ENCODE results near the gene ZNF850.

ZNF850 gene

GRCh38 chr19:36772311-36773222 lies at the start of gene ZNF850:
Gene ZNF850 (minus strand): TSS chr19:36772807. CDS start chr19:36762606, 10,201 bp downstream.
- TF ChIP-seq CTCF (IDR thresholded peaks at IDR 0.05; ENCODE audit: borderline replicate concordance, control extremely low read depth, extremely low read depth, insufficient read depth, missing control alignments): no peak
- DNase-seq (ENCODE audit: low spot score): peak; percentile 89
- in situ Hi-C loops (cut with MboI; ENCODE audit: low sequenced_read_pairs, unreplicated experiment): no loop called here

GRCh38 chr19:36821758-36822157 lies 49.2 kb upstream of the ZNF850 start:
- DNase-seq (ENCODE audit: low spot score): no peak
- no peak for TF ChIP-seq CTCF (IDR thresholded peaks at IDR 0.05; ENCODE audit: borderline replicate concordance, control extremely low read depth, extremely low read depth, insufficient read depth, missing control alignments)
- in situ Hi-C loops (cut with MboI; ENCODE audit: low sequenced_read_pairs, unreplicated experiment): no loop called here

GRCh38 chr19:36819130-36819630 lies 46.6 kb upstream of the ZNF850 start:
- no peak for TF ChIP-seq CTCF (IDR thresholded peaks at IDR 0.05; ENCODE audit: borderline replicate concordance, control extremely low read depth, extremely low read depth, insufficient read depth, missing control alignments)
- no peak for DNase-seq (ENCODE audit: low spot score)
- in situ Hi-C loops (cut with MboI; ENCODE audit: low sequenced_read_pairs, unreplicated experiment): no loop called here

GRCh38 chr19:36807029-36807428 lies 34.4 kb upstream of the ZNF850 start:
- TF ChIP-seq CTCF (IDR thresholded peaks at IDR 0.05; ENCODE audit: borderline replicate concordance, control extremely low read depth, extremely low read depth, insufficient read depth, missing control alignments): no peak
- no peak for DNase-seq (ENCODE audit: low spot score)
- in situ Hi-C loops (cut with MboI; ENCODE audit: low sequenced_read_pairs, unreplicated experiment): no loop called here

- no peak for TF ChIP-seq CTCF (IDR thresholded peaks at IDR 0.05; ENCODE audit: borderline replicate concordance, control extremely low read depth, extremely low read depth, insufficient read depth, missing control alignments)
- in situ Hi-C loops (cut with MboI; ENCODE audit: low sequenced_read_pairs, unreplicated experiment): no loop called here
- no peak for DNase-seq (ENCODE audit: low spot score)
These were observed 32.8 kb upstream of the ZNF850 start for GRCh38 chr19:36805364-36805763.

- TF ChIP-seq CTCF (IDR thresholded peaks at IDR 0.05; ENCODE audit: borderline replicate concordance, control extremely low read depth, extremely low read depth, insufficient read depth, missing control alignments): no peak
- in situ Hi-C loops (cut with MboI; ENCODE audit: low sequenced_read_pairs, unreplicated experiment): no loop called here
- DNase-seq (ENCODE audit: low spot score): no peak
These were observed 25.1 kb upstream of the ZNF850 start for GRCh38 chr19:36797786-36798108.

Data from GM13976 (cell line).